Bronchial epithelial cell (primary cell): ENCODE results near the gene TMEM51. TPM values are rescaled to one million over a fixed set of nuclear protein-coding genes. Genes with fewer than 3 reads are reported as not detected.

Source experiments
- DNase-seq: peaks from one replicate; pipeline ENCODE4 v3.0.0-alpha.2; 2010; ENCODE audit warnings: low read depth
- FAIRE-seq: peaks from 2 replicates; lab custom pipeline; 2011; peaks lifted over from hg19 to GRCh38; lab: Jason Lieb, UNC
- H3K27me3 ChIP-seq: 2 replicates; pipeline ENCODE4 v1.5.1; 2011; ENCODE audit warnings: low read length; ENCODE audit not compliant: control insufficient read depth, insufficient read depth
- H3K36me3 ChIP-seq: 2 replicates; pipeline ENCODE4 v1.5.1; 2011; ENCODE audit warnings: low read length; ENCODE audit not compliant: control insufficient read depth, insufficient read depth
- H3K4me3 ChIP-seq: 2 replicates; pipeline ENCODE4 v1.5.1; 2011; ENCODE audit warnings: mild to moderate bottlenecking, low read depth, low read length, control low read depth
- CTCF ChIP-seq: IDR thresholded peaks from 2 replicates; pipeline ENCODE4 v1.5.1; 2011; ENCODE audit warnings: mild to moderate bottlenecking, moderate library complexity, low read length, control low read depth, inconsistent platforms; ENCODE audit not compliant: insufficient read depth, severe bottlenecking
- total RNA-seq: library from RNA; depleted of rRNA; stranded (reverse); fragments of >200 nt; gene quantifications from 2 replicates; pipeline ENCODE4 v1.2.1, GENCODE V29; 2014

TMEM51 gene
- total RNA-seq, 1 donor from 2014 or later, result 5.3 TPM

GRCh38 chr1:15122331-15122730, 31.2 kb upstream of the TMEM51 start:
- Histone ChIP-seq H3K4me3 (no peak overlapping the region), H3K27me3 (no peaks in the 10 kb centered on the region), H3K36me3 (no peaks in the 10 kb centered on the region)
- no peak for TF ChIP-seq CTCF
- DNase-seq (no peak), FAIRE-seq (no peak)

- DNase-seq (no peak), FAIRE-seq (no peak)
- Histone ChIP-seq H3K27me3 (no peaks in the 10 kb centered on the region), H3K36me3 (no peaks in the 10 kb centered on the region), H3K4me3 (no peak overlapping the region)
- TF ChIP-seq CTCF, result no peak
These were observed 30.3 kb upstream of the TMEM51 start for GRCh38 chr1:15123270-15123669.

GRCh38 chr1:15123925-15124324, 29.6 kb upstream of the TMEM51 start:
- Histone ChIP-seq H3K36me3 (no peaks in the 10 kb centered on the region), H3K27me3 (no peaks in the 10 kb centered on the region), H3K4me3 (no peak overlapping the region)
- FAIRE-seq (no peak), DNase-seq (no peak)
- TF ChIP-seq CTCF, result no peak

- TF ChIP-seq CTCF, result no peak
- no peak for DNase-seq
- Histone ChIP-seq H3K4me3 (no peak overlapping the region), H3K36me3 (no peaks in the 10 kb centered on the region), H3K27me3 (no peaks in the 10 kb centered on the region)
- FAIRE-seq, result no peak
These were observed 29.0 kb upstream of the TMEM51 start for GRCh38 chr1:15124362-15125100.

DNA sequence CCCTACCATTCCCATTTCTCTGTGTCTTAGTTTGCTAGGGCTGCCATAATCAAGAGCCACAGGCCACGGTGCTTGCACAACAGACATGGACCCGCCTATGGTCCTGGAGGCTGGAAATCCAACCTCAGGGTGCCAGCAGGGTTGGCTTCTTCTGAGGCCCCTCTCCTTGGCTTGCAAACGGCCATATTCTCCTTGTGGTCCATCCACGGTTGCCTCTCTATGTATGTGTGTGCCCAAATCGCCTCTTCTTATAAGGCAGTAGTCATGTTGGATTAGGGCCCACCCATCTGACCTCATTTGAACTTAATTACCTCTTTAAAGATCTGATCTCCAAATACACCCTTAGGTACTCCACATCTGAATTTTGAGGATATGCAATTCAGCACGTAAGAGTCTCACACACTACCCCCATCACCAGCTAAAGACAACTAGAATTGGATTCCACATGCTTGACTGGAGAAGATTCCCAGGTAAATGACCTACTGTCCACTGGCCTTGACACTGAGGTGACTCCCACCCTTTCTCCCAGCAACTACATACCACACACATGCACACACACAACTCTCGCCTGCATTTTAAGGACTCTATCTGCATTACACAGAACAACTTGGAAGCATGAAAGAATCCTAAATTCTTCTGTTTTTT, 28.3 kb upstream of the TMEM51 start:
- no peak for TF ChIP-seq CTCF
- no peak for FAIRE-seq

GRCh38 chr1:15128077-15128476, 25.5 kb upstream of the TMEM51 start:
- H3K27me3 ChIP-seq, result no peaks in the 10 kb centered on the region
- no peak for FAIRE-seq
- H3K36me3 ChIP-seq, result no peaks in the 10 kb centered on the region
- DNase-seq, result no peak
- TF ChIP-seq CTCF, result no peak
- no peak overlapping the region for H3K4me3 ChIP-seq

More for the DNA sequence above, 28.3 kb upstream of the TMEM51 start:
- Histone ChIP-seq H3K27me3 (no peaks in the 10 kb centered on the region), H3K4me3 (no peak overlapping the region), H3K36me3 (no peaks in the 10 kb centered on the region)
- DNase-seq, result no peak
